Transverse colon (tissue), 3 donors: Measurements from ENCODE around the gene KIF2C.

ENCODE experiments used
- CTCF ChIP-seq, 5 experiments: fragments of 200-600 bp in 3 of 5; fragments of 450-650 bp in 2 of 5; sonication (generic) in 3 of 5; IDR thresholded peaks; 1 replicate in 2 of 5; 2 replicates in 3 of 5; pipeline ENCODE4 v1.5.1; 2016 to 2017; ENCODE audit warnings: antibody characterized with exemption in 5 of 5, inconsistent platforms in 3 of 5, mild to moderate bottlenecking in 2 of 5, moderate library complexity in 1 of 5
- POLR2A ChIP-seq: fragments of 450-650 bp; IDR thresholded peaks from one replicate; pipeline ENCODE4 v1.6.1; 2016; ENCODE audit warnings: antibody characterized with exemption, mild to moderate bottlenecking, moderate library complexity

- no peak for TF ChIP-seq CTCF (IDR thresholded peaks at IDR 0.05)
- TF ChIP-seq POLR2A: no peak
Observed at GRCh38 chr1:44760876-44761275, 21.2 kb downstream of the KIF2C start.
